RWPE2 (cell line): ENCODE results near the gene ITPR3.

Experiments used
- ATAC-seq: fragments of 200-7000 bp; cut with Tn5 transposase; 3 replicates; pipeline ENCODE4 v1.9.1; 2021; ENCODE audit warnings: low read depth
- DNase-seq: peaks from one replicate; pipeline ENCODE4 v3.0.0-alpha.2; 2020; ENCODE audit warnings: low spot score
- H3K27ac ChIP-seq: fragments of 450-650 bp; 2 replicates; pipeline ENCODE4 v1.5.1; 2017; ENCODE audit warnings: mild to moderate bottlenecking; ENCODE audit not compliant: poor library complexity, severe bottlenecking
- H3K27me3 ChIP-seq: fragments of 250-450 bp; sonication (Bioruptor Pico); 2 replicates; pipeline ENCODE4 v1.5.1; 2021; ENCODE audit warnings: mild to moderate bottlenecking, moderate library complexity; ENCODE audit not compliant: insufficient read depth, poor library complexity, severe bottlenecking
- H3K36me3 ChIP-seq: fragments of 250-450 bp; sonication (Bioruptor Pico); 2 replicates; pipeline ENCODE4 v1.5.1; 2020; ENCODE audit warnings: low read depth, mild to moderate bottlenecking, moderate library complexity
- H3K4me1 ChIP-seq: fragments of 250-450 bp; sonication (Bioruptor Pico); 2 replicates; pipeline ENCODE4 v1.5.1; 2021; ENCODE audit warnings: mild to moderate bottlenecking, moderate library complexity; ENCODE audit not compliant: insufficient read depth, poor library complexity, severe bottlenecking
- H3K4me3 ChIP-seq: fragments of 250-450 bp; sonication (Bioruptor Pico); 2 replicates; pipeline ENCODE4 v1.5.1; 2021; ENCODE audit warnings: mild to moderate bottlenecking, moderate library complexity; ENCODE audit not compliant: severe bottlenecking
- H3K9me3 ChIP-seq: fragments of 250-450 bp; sonication (Bioruptor Pico); 2 replicates; pipeline ENCODE4 v1.5.1; 2021; ENCODE audit warnings: mild to moderate bottlenecking, moderate library complexity; ENCODE audit not compliant: severe bottlenecking
- CTCF ChIP-seq: fragments of 450-650 bp; IDR thresholded peaks from one replicate; pipeline ENCODE4 v1.5.1; 2017; ENCODE audit warnings: mild to moderate bottlenecking, moderate library complexity; ENCODE audit not compliant: poor library complexity, severe bottlenecking

The ITPR3 gene

GRCh38 chr6:33708516-33709204 lies 87.5 kb downstream of the ITPR3 start:
- Histone ChIP-seq H3K4me1 (peaks cover 3% of the 10 kb centered on the region), H3K36me3 (peaks cover 46% of the 10 kb centered on the region), H3K4me3 (no peak overlapping the region), H3K27ac (no peak overlapping the region), H3K9me3 (no peaks in the 10 kb centered on the region), H3K27me3 (no peaks in the 10 kb centered on the region)
- no peak for TF ChIP-seq CTCF
- ATAC-seq (no peak), DNase-seq (no peak)

- Histone ChIP-seq H3K27me3 (no peaks in the 10 kb centered on the region), H3K36me3 (peaks cover 41% of the 10 kb centered on the region), H3K4me1 (peaks cover 3% of the 10 kb centered on the region), H3K9me3 (no peaks in the 10 kb centered on the region), H3K27ac (no peak overlapping the region), H3K4me3 (no peak overlapping the region)
- TF ChIP-seq CTCF, result no peak
- ATAC-seq (no peak), DNase-seq (no peak)
Measured at GRCh38 chr6:33709605-33710295, 88.6 kb downstream of the ITPR3 start.

- Histone ChIP-seq H3K4me1 (peaks cover 3% of the 10 kb centered on the region), H3K4me3 (peak overlapping the region; percentile 70), H3K36me3 (peaks cover 41% of the 10 kb centered on the region), H3K27ac (peak overlapping the region; percentile 74), H3K27me3 (no peaks in the 10 kb centered on the region), H3K9me3 (no peaks in the 10 kb centered on the region)
- no peak for TF ChIP-seq CTCF
- ATAC-seq, result no peak
- no peak for DNase-seq
Measured at GRCh38 chr6:33710296-33711121, 89.4 kb downstream of the ITPR3 start.

GRCh38 chr6:33711140-33712129 lies 90.3 kb downstream of the ITPR3 start, which contains the start of gene UQCC2:
Gene UQCC2 (minus strand): TSS chr6:33711700. CDS start chr6:33711686, 14 bp downstream.
- peak; percentile 97 for DNase-seq
- peak; percentile 92 for ATAC-seq
- Histone ChIP-seq H3K4me1 (peaks cover 6% of the 10 kb centered on the region), H3K27me3 (no peaks in the 10 kb centered on the region), H3K9me3 (no peaks in the 10 kb centered on the region), H3K4me3 (peak within 1 kb of the TSS; percentile 70), H3K27ac (peak within 1 kb of the TSS; percentile 74), H3K36me3 (peaks cover 41% of the 10 kb centered on the region)
- peak; percentile 89 for TF ChIP-seq CTCF
